Fibroblast of skin of scalp (primary cell): ENCODE data around the gene OR5A1. TPM values are rescaled to one million over a fixed set of nuclear protein-coding genes. Genes with fewer than 3 reads are reported as not detected.
"Not testable (repeated sequence)": the region's sequence is repeated elsewhere in the genome, so short reads cannot be mapped to it uniquely, and the experiment has no call there.

Experiments
- DNase-seq: peaks from one replicate; pipeline ENCODE4 v3.0.0-alpha.2; 2013
- polyA plus RNA-seq, 2 experiments: library from polyadenylated mRNA; unstranded; fragments of 120-200 nt; gene quantifications; one replicate each; pipeline ENCODE4 v1.2.1, GENCODE V29; 2013; ENCODE audit not compliant: insufficient read length in 2 of 2

OR5A1 gene
- polyA plus RNA-seq (2013, experiment 1 of 2; ENCODE audit: insufficient read length): not detected
- polyA plus RNA-seq (2013, experiment 2 of 2; ENCODE audit: insufficient read length): not detected

DNA sequence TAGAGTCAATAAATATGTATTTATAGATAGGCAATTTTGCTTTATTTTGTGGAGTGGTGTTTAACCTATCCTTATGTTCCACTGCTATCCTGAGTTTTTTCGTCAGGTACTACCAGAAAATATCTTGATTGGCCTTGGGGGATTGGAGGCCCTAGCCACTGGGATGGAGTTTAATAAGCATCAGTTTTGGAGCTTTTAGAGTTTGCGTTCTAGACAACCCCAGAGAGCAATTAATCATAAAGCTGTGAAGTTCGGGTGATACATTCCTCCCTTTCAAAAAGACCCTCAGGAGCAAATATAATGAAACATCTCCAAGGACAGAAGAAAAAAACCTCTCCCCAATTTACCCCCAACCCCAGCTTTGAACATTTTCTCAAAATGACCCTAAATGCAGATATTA lies at the start of gene OR5A1:
OR5A1 (plus strand) TSS at position 301 of the 400 bp plus-strand sequence. CDS start 6,700 bp downstream, outside the sequence.
- DNase-seq: no peak

DNA sequence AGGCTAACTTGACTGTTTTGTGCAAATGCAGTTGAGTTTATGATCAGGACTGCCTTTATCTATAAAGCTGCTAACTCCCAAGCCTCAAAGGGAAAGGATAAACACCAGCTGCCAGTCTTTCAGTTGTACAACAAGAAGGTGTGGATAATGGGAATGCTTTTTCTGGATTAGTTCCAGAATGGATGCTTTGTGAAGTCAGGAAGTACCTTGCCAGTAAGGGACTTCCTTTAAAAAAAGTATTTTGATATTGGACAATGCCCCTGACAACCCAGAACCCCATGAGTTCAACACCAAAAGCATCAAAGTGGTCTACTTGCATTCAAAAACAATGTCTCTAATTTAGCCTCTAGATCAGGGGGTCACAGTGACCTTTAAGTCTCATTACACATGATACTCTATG lies 42.1 kb upstream of the OR5A1 start:
- no peak for DNase-seq

DNA sequence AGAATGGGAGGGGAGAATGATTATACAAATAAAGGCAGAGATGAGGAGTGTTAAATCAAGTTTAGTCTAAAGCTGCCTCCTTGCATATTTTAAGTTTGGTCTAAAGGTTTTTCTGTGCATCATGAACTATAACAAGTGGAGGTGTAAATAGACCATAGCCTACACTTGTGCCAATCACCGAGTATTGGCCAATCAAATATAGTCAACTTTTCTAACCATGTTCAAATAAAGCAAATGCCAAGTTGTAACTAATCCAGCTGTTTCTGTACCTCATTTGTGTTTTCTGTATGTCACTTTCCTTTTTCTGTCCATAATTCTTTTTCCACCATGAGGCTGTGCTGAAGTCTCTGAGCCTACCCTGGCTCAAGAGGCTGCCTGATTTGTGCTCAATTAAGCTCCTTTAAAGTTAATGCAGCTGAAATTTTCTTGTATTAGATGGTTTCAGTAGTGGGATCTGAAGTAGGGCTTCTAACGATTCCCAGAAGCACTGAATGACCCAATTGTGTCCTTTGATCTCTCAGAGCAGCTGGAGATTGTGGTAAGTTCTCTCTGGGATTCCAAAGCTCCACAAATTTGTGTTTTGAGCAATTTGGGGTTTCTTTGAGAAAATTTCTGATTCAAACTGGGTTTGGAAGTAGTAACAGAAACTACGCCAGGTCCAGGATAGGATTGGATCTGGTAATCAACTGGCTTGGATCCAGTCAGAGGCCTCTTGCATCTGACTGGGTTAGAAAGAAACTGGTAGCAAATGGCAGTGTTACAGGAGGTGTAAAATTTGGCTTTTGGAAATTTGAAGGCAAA lies 35.6 kb upstream of the OR5A1 start:
- no peak for DNase-seq

DNA sequence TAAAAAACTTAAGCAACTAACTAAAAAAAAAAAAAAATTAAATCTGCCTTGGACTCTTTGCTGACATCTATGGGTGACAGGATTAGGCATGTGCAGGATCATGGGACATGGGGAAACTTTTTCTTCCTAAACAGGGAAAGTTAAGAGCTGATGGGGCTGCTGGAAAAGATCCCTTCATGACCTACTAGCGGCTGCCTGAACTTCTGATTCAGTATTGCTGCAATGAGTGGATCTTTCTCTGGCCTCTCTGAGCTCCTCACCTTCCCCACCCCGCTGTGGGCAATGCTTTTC lies 35.1 kb upstream of the OR5A1 start:
- DNase-seq: no peak

DNA sequence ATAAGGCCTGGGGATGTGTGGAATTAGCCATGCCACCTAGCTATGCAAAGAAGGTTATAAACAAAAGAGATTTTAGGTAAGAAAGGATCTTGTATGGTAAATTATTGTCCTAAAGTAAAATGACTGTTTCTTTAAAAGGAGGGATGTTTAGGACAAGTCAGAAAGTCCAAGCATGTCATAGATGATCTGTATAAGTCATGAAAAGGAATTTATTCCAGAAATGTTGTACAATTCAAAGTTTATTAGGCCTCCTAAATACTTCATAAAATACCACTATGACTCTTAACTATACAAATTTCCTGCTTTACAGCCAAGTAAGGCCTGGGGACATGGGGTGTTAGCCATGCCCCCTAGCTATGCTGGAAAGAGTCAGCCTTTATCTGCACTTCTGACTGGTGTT lies 32.7 kb upstream of the OR5A1 start:
- DNase-seq: no peak

DNA sequence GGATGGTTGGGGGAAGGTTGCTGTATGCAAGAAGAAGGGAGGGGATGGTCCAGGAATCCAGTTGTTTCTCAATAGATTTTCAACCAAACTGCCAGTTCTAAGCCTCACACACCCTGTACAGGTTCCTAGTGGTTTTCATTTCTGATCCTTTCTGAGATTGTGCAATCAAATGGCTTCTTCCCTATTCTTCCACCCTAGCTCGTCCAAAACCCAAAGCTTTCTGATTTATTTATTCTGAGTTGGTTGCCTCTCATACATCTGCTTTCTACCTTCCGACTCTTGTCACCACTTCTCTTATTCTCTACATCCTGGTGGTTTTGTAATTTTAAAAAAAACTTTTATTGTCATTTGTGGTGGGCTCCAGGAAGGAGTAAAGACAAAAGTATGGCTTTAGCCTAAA lies 22.6 kb upstream of the OR5A1 start:
- no peak for DNase-seq

DNA sequence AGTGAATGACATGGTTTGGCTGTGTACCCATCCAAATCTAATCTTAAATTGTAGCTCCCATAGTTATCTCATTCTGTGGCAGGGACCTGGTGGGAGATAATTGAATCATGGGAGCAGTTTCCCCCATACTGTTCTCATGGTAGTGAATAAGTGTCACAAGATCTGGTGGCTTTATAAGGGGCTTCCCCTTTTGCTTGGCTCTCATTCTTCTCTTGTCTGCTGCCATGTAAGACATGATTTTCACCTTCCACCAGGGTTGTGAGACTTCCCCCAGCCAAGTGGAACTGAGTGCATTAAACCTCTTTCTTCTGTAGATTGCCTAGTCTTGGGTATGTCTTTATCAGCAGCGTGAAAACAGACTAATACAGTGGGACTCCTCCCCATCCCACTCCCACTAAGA lies 21.2 kb upstream of the OR5A1 start:
- DNase-seq: no peak

DNA sequence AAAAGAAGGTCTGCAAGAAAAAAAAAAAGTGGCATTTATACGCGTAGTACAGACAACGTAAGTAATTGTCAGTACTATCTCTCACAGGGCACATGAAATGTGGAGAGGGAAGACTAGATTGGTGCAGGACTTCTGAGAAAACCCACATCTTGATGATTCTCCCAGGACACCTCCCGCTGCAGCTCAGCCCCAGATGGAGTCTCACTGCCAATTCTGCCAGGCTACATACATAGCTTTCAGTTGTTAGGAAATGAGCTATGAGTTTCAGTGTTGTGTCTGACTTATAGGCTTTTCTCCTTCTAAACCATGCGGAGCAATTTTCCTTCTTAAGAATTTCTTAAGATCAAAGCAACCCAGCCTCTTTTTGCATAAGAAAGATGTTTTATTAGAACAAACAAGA lies 19.7 kb upstream of the OR5A1 start:
- no peak for DNase-seq

DNA sequence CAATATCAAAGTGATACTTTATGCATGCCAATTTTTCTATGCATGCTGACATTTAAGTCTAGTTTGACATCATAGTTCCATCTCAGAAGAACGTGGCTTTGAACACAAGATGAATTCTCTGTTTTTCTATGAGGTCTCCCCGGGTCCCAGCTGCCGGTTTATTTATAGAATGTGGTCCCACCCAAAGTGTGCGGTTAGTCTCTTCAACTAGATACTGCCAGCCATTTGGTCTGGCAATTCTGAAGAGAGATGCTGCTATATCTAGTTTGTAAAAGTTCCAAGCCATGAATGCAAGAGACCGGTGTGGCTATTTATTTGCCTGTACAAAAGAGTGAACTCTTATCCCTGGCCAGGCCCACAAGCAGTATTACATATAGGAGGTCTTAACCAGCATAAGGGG lies 19.2 kb upstream of the OR5A1 start:
- no peak for DNase-seq

DNA sequence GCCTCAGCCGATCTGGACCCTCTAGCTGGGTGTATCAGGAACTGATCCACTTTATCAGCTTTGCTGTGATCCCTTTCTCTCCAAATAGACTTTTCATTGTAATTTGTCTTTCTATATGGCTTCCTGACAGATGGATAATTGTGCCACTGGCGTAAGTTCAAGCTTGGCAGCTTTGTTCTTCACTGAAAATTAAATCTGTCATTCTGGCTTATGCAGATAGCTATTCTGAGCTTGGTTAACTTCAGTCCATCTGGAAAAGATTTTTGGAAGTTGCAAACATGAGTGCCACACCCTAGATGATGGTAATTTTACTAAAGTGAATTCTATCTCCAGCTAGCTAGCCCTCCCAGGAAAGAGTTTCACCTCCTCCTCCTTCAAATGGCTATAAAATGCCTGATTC lies 18.1 kb upstream of the OR5A1 start:
- no peak for DNase-seq

DNA sequence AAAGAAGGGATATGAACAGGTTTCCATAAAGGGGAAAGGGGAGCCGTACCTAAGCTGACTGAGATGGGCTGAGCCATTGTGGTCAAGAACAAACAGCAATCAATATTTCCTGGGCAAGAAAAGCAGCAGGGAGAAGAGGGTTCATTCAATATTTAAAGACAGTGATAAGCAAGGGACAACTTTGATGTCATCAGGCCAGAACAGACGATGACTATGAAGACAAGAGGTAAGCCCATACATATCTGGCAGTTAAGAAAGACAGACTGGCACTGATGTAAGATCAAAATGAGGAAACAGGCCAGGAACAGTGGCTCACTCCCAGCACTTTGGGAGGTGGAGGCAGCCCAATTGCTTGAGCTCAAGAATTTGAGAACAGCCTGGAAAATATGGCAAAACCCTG lies 12.4 kb upstream of the OR5A1 start:
- DNase-seq: no peak

DNA sequence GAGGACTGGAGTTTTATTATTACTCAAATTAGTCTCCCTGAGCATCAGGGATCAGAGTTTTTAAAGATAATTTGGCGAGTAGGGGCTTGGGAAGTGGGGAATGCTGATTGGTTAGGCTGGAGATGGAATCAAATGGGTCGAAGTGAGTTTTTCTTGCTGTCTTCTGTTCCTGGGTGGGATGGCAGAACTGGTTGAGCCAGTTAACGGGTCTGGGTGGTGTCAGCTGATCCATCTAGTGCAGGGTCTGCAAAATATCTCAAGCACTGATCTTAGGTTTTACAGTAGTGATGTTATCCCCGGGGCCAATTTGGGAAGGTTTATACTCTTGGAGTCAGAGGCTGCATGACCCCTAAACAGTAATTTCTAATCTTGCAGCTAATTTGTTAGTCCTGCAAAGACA lies 11.1 kb upstream of the OR5A1 start:
- DNase-seq: no peak

DNA sequence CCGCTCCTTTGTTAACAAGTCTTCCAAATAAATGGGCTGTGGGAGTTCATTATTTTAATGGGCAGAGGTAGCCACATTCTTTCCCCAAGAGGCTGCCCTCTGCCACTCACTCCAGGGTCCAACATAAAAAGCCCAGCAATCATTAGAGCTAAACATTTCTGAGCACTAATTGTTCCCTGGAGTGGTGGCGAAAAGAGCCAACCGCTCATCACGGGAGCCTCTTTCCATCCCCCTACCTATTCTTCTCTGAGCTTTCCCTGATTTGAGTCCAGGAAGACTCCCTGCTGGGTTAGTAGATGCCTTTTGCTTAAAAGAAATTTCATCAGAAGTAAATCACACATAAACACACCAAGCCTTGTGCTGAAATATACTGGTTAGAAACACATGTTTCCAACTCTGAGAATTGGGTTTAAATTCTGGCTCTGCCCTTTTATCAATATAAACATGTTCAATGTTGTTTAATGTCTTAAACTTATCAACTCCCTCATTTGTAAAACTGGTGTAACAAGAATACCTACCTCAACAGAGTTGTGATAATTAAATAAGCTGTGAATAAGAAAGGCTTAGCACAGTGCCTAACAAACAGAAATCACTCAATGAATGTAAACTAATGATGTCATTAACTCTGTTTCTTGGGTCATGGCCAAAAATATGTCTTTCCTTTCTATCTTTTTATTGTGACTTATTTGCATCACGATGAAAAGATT lies 9.8 kb upstream of the OR5A1 start, which contains the start of gene OR5A2:
OR5A2 (minus strand) TSS at position 53 of the 707 bp plus-strand sequence. CDS start 3,460 bp downstream, outside the sequence.
- DNase-seq: peak; percentile 8

DNA sequence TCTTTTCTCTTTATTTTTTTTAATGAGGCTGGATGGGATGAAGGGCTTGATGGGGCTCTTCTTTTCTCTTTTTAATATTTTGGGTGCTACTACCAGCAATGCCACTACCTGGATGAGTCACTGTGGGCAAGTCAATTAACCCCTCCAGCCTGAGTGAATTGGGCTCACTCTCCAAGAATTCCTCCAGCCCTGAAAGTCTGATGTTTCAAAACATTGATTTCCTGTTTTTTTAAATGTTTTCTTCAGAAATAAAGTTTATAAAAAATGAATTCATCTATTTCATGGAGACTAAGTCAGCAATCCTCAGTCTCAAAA lies 9.2 kb upstream of the OR5A1 start:
- DNase-seq: no peak

DNA sequence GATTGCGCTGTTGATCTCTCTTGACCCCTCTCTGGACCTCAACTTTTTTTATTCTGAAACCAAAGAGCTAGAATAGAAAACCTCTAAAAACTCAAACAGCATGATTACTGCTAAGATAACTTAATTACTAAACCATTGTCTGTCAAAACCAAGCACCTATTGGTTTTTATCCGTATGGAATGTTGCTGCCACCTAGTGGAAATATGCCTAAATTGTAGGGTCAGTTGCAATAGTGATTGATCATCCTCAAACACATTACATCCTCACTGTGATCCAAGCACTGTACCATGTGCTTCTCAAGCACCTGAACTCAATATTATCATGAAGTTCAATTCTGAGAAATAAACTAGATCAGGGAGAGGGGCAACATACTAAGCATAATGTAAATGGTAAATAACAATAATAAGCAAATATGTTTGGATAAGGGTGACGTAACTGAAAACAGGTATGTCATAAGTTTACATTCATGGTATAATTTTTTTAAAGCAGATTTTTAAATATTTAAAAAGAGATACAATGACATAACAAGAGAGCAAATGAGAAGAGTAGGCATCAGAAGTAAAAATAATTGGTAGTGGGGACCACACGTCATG lies 6.2 kb upstream of the OR5A1 start:
- DNase-seq: peak; percentile 44

DNA sequence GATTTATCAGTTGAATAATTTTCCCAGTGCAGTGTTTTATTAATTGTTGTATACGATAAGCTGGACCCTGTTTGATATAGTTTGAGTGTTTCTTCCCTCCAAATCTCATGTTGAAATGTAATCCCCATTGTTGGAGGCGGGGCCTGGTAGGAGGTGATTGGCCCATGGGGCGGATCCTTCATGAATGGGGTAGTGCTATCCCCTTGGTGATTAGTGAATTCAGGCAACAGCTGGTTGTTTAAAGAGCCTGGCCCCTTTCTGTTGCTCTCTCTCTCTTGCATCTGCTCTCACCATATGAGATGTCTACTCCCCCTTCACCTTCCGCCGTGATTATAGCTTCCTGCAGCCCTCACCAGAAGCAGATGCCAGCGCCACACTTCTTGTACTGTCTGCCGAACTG lies 1.5 kb downstream of the OR5A1 start:
- no peak for DNase-seq

DNA sequence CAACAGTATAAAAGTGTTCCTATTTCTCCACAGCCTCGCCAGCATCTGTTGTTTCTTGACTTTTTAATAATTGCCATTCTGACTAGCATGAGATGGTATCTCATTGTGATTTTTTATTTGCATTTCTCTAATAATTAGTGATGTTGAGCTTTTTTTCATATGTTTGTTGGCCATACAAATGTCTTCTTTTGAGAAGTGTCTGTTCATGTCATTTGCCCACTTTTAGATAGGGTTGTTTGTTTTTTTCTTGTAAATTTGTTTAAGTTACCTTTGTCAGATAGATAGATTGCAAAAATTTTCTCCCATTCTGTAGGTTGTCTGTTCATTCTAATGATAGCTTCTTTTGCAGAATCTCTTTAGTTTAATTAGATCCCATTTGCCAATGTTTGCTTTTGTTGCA lies 9.4 kb downstream of the OR5A1 start:
- DNase-seq: not testable (repeated sequence)

DNA sequence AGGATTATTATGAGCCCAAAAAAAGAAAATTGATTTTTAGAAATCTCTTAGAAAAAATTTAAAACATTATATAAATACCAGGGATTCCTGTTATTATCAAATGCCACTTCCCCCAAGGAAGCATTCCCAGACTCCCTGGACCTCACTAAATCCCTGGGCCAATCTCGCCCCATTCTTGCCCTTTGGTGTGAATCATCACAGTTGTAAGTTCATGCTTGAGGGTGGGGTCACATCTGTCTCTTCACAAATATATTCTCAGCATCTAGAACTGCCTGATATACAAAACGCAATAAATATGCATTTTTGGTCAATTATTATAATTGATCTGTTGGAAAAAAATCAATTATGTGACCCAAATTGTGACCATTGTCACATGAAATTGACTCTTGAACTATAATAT lies 12.2 kb downstream of the OR5A1 start:
- DNase-seq: no peak

DNA sequence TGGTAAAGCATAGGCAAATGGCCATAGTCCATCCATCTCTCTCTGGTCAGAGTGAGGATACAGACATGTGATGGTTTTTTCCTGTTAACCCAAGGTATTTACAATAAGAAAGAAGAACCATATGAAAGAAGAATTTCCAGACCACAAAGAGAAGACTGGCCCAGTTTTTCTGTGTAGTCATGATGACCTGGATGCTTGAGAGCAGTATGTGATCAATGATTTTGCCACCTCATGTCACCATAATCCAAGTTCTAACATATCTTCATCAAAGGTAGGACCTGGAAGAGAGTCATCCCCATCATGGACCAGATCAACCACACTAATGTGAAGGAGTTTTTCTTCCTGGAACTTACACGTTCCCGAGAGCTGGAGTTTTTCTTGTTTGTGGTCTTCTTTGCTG lies 20.4 kb downstream of the OR5A1 start, which contains the start of gene OR4D6:
OR4D6 (plus strand) TSS at position 301 of the 400 bp plus-strand sequence; CDS start at position 301, 0 bp downstream.
- DNase-seq: no peak

DNA sequence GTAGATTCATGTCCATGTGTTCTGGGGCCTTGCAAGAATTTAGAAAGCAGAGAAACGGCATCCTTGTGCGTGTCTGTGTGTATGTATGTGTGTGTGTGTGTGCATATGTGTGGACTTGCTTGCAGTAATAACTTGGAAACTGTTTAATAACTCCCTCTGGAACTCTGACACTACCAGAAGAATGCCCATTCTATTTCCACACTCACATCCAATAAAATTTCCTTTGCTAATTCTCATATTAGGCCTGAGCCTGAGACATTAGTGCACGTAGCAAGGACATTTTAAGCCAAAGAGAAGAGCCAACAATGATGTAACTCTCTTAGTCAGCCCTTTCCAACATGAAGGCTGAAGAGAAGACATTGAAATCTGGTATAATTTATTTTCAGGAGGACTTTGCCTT lies 23.6 kb downstream of the OR5A1 start:
- DNase-seq: no peak

DNA sequence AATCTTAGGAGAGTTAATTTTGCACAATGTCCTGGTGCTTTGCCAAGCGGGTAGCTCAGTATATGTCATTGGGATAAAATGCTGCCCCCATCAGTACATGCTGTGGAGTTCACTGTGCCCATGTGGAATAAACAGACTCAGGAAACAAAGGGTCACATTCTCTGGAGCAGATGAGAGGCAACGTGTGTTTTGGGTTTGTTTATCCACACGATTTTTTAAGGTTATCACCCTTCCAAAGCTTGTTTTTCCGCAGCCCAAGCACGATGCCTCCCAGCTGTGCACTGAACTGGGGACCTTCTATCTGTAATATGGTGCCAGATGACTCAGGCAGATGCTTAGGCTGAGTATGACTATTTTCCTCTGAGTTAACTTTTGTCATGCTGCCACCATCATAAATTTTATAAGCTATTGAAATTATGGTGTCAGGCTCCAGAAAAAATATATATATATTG lies 26.9 kb downstream of the OR5A1 start:
- no peak for DNase-seq

DNA sequence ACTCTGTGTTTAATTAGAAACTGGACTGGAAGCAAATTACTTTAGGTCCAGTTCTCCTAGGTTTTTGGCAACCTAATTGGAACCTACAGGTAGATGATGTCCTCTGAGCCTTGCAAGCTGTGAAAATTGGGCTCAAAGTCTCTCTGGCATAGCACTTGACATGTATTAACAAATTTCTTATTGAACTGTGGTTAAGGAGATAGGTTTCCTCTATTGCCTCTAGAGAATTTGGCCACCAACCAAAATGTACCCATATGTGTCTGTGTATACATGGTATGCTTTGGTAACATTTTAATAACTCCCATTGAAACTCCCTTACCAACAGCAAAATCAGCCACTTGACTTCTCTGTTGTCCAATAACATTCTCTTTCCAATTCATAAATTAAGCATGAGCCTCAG lies 36.7 kb downstream of the OR5A1 start, which contains the start of gene OR4D10:
OR4D10 (plus strand) TSS at position 301 of the 400 bp plus-strand sequence. CDS start 4,115 bp downstream, outside the sequence.
- no peak for DNase-seq

DNA sequence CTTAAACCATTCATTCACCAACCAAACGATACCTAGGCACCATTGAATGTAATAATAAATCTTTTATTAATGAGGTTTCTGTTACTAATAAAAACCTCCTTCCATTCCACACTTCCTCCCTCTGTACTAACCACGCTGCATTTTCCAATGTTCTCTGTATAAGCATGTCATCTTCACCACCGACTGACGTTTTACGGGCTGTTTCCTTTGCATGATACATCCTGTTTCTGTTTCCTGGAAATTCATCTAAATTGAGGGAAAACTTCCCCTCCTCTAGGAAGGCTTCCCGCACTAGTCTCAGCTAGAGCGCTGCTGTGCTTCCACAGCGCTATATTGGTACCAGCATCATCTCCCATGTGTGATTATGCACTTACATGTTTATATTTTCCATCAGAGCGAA lies 38.9 kb downstream of the OR5A1 start:
- DNase-seq: no peak

DNA sequence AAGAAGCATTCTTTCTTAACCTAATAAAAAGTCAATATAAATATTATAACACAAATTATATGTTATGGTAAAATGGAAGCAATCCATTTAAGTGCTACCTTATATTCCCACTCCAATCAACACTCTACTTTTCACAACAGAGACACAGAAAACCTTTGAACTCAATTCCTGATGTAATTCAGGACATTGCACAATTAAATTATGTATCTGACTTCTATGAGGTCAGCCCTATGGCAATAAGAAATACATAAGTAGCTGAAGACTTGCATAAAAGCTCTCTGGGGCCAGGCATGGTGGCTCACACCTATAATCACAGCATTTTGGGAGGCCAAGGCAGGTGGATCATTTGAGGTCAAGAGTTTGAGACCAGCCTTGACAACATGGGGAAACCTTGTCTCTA lies 43.6 kb downstream of the OR5A1 start:
- no peak for DNase-seq
